ENCODE measurements around the gene PRKD1. TPM values are rescaled to one million over a fixed set of nuclear protein-coding genes. Genes with fewer than 3 reads are reported as not detected.

PRKD1 gene
- total and polyA plus RNA-seq, 7 donors: 0.65 to 2.5 (median 1.5) TPM

DNA sequence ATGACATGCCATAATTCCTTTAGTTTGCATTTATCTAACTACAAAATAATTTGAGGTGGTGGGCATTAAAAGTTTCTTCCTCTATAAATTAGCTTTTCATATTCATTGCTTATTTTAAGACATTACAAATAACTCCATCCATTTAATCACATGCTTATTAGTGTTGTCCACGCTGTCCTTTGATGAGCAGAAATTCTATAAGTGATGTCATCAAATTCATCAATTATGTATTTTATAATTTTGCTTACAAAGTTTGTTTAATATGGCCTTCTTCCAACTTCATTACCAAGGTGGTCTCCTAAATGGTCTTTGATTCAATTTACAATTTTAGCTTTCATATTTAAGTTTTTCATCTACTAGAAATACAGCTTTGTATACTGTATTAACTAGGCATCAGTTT, 173.5 kb downstream of the PRKD1 start:
- no peak for DNase-seq
- Histone ChIP-seq H3K4me1 (no peaks in the 10 kb centered on the region), H3K27me3 (ENCODE audit: insufficient read depth in 3 of 3, low read length in 2 of 3) (no peaks in the 10 kb centered on the region), H3K36me3 (ENCODE audit: insufficient read depth in 1 of 2, low read depth in 1 of 2) (no peaks in the 10 kb centered on the region), H3K9me3 (no peaks in the 10 kb centered on the region), H3K27ac (no peak overlapping the region), H3K4me3 (no peak overlapping the region)
- 49 to 98% (median 94%) methylated on average over 1 of the region's 1 CpG for WGBS, 3 donors
- TF ChIP-seq, protein P1, sequence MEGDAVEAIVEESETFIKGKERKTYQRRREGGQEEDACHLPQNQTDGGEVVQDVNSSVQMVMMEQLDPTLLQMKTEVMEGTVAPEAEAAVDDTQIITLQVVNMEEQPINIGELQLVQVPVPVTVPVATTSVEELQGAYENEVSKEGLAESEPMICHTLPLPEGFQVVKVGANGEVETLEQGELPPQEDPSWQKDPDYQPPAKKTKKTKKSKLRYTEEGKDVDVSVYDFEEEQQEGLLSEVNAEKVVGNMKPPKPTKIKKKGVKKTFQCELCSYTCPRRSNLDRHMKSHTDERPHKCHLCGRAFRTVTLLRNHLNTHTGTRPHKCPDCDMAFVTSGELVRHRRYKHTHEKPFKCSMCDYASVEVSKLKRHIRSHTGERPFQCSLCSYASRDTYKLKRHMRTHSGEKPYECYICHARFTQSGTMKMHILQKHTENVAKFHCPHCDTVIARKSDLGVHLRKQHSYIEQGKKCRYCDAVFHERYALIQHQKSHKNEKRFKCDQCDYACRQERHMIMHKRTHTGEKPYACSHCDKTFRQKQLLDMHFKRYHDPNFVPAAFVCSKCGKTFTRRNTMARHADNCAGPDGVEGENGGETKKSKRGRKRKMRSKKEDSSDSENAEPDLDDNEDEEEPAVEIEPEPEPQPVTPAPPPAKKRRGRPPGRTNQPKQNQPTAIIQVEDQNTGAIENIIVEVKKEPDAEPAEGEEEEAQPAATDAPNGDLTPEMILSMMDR (IDR thresholded peaks at IDR 0.05): no peak
- no peak for ATAC-seq
- intact Hi-C loops (cut with DNase I): no loop called here

- TF ChIP-seq, protein P1 (IDR thresholded peaks at IDR 0.05): no peak
- ATAC-seq: no peak
- no peaks in the 10 kb centered on the region for H3K4me1 ChIP-seq
- no peak overlapping the region for H3K4me3 ChIP-seq
- intact Hi-C loops (cut with DNase I): no loop called here
- DNase-seq: no peak
- 75 to 83% (median 76%) methylated on average over 3 of the region's 3 CpGs for WGBS, 3 donors
- no peaks in the 10 kb centered on the region for H3K36me3 ChIP-seq (ENCODE audit: insufficient read depth in 1 of 2, low read depth in 1 of 2)
- no peaks in the 10 kb centered on the region for H3K9me3 ChIP-seq
- no peak overlapping the region for H3K27ac ChIP-seq
- H3K27me3 ChIP-seq (ENCODE audit: insufficient read depth in 3 of 3, low read length in 2 of 3): no peaks in the 10 kb centered on the region
These were observed 175.3 kb downstream of the PRKD1 start for GRCh38 chr14:29752221-29752923.

GRCh38 chr14:29749829-29750228, 177.8 kb downstream of the PRKD1 start:
- no peaks in the 10 kb centered on the region for H3K36me3 ChIP-seq (ENCODE audit: insufficient read depth in 1 of 2, low read depth in 1 of 2)
- 49 to 61% (median 52%) methylated on average over 2 of the region's 2 CpGs for WGBS, 3 donors

GRCh38 chr14:29749327-29749726, 178.3 kb downstream of the PRKD1 start:
- intact Hi-C loops (cut with DNase I): no loop called here
- TF ChIP-seq, protein P1 (IDR thresholded peaks at IDR 0.05): no peak
- no peaks in the 10 kb centered on the region for H3K27me3 ChIP-seq (ENCODE audit: insufficient read depth in 3 of 3, low read length in 2 of 3)
- H3K9me3 ChIP-seq: no peaks in the 10 kb centered on the region
- no peaks in the 10 kb centered on the region for H3K36me3 ChIP-seq (ENCODE audit: insufficient read depth in 1 of 2, low read depth in 1 of 2)
- H3K27ac ChIP-seq: no peak overlapping the region
- H3K4me1 ChIP-seq: no peaks in the 10 kb centered on the region
- 70 to 87% (median 75%) methylated on average over 3 of the region's 3 CpGs for WGBS, 3 donors
- DNase-seq (no peak), ATAC-seq (no peak)
- no peak overlapping the region for H3K4me3 ChIP-seq

More at GRCh38 chr14:29749829-29750228, 177.8 kb downstream of the PRKD1 start:
- Histone ChIP-seq H3K27me3 (ENCODE audit: insufficient read depth in 3 of 3, low read length in 2 of 3) (no peaks in the 10 kb centered on the region), H3K4me3 (no peak overlapping the region), H3K27ac (no peak overlapping the region), H3K4me1 (no peaks in the 10 kb centered on the region), H3K9me3 (no peaks in the 10 kb centered on the region)
- intact Hi-C loops (cut with DNase I): no loop called here
- DNase-seq: no peak
- ATAC-seq: no peak
- TF ChIP-seq, protein P1 (IDR thresholded peaks at IDR 0.05): no peak

- DNase-seq (no peak), ATAC-seq (no peak)
- 14 to 22% (median 15%) methylated on average over 3 of the region's 3 CpGs for WGBS, 3 donors
- peaks cover 20% of the 10 kb centered on the region for H3K4me1 ChIP-seq
- H3K9me3 ChIP-seq: no peaks in the 10 kb centered on the region
- no peaks in the 10 kb centered on the region for H3K27me3 ChIP-seq (ENCODE audit: insufficient read depth in 3 of 3, low read length in 2 of 3)
- TF ChIP-seq, protein P1 (IDR thresholded peaks at IDR 0.05): no peak
- H3K27ac ChIP-seq: no peak overlapping the region
- intact Hi-C loops (cut with DNase I): no loop called here
- no peaks in the 10 kb centered on the region for H3K36me3 ChIP-seq (ENCODE audit: insufficient read depth in 1 of 2, low read depth in 1 of 2)
- H3K4me3 ChIP-seq: no peak overlapping the region
These were observed 181.8 kb downstream of the PRKD1 start for GRCh38 chr14:29745863-29746262.
